HG03095 (cell line): Measurements from ENCODE around the gene GDPGP1.

Source experiments
- ATAC-seq: cut with Tn5 transposase; IDR thresholded peaks from one replicate; pipeline ENCODE4 v1.9.1; 2021; ENCODE audit warnings: moderate library complexity; ENCODE audit not compliant: unreplicated experiment

The GDPGP1 gene

GRCh38 chr15:90223441-90224165 is 10.4 kb upstream of the GDPGP1 start:
- no peak for ATAC-seq

GRCh38 chr15:90225047-90225446 is 9.0 kb upstream of the GDPGP1 start:
- no peak for ATAC-seq

DNA sequence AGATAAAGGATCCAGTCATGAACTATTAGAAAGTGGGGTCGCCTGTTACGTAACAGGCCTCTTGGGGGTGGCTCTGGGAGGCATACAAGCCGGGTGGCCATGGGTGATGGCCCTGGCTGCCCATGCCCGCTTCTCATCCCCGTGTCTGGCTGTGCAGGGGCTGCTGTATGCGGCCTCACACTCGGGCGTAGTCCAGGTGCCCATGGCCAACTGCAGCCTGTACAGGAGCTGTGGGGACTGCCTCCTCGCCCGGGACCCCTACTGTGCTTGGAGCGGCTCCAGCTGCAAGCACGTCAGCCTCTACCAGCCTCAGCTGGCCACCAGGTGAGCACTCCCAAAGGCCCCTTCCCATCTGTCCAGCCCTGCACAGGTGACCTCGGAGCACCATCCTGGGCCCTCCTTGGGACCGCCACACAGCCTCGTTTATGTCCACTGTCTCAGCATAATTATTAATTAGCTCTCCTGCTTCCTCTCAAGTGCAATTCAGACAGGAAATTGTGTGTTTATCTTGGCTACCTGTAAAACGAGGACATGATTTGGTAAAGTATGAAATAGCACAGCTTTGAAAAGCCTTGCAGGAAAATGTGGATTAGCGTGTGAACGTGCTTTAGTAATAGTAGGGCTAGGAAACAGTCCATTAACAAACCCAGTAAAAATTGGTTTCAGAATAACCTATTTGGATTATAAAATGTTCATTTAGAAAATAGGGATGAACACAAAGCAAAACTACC is 8.3 kb upstream of the GDPGP1 start:
- no peak for ATAC-seq

- ATAC-seq: no peak
Observed at GRCh38 chr15:90227336-90227735, 6.7 kb upstream of the GDPGP1 start.

DNA sequence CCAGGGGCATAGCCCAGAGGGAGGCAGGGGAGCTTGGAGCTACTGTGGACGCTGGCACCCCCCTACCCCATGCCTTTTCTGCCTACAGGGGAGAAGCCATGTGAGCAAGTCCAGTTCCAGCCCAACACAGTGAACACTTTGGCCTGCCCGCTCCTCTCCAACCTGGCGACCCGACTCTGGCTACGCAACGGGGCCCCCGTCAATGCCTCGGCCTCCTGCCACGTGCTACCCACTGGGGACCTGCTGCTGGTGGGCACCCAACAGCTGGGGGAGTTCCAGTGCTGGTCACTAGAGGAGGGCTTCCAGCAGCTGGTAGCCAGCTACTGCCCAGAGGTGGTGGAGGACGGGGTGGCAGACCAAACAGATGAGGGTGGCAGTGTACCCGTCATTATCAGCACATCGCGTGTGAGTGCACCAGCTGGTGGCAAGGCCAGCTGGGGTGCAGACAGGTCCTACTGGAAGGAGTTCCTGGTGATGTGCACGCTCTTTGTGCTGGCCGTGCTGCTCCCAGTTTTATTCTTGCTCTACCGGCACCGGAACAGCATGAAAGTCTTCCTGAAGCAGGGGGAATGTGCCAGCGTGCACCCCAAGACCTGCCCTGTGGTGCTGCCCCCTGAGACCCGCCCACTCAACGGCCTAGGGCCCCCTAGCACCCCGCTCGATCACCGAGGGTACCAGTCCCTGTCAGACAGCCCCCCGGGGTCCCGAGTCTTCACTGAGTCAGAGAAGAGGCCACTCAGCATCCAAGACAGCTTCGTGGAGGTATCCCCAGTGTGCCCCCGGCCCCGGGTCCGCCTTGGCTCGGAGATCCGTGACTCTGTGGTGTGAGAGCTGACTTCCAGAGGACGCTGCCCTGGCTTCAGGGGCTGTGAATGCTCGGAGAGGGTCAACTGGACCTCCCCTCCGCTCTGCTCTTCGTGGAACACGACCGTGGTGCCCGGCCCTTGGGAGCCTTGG is 5.9 kb upstream of the GDPGP1 start:
- no peak for ATAC-seq

DNA sequence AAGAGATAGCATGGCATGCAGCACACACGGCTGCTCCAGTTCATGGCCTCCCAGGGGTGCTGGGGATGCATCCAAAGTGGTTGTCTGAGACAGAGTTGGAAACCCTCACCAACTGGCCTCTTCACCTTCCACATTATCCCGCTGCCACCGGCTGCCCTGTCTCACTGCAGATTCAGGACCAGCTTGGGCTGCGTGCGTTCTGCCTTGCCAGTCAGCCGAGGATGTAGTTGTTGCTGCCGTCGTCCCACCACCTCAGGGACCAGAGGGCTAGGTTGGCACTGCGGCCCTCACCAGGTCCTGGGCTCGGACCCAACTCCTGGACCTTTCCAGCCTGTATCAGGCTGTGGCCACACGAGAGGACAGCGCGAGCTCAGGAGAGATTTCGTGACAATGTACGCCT is 5.0 kb upstream of the GDPGP1 start:
- no peak for ATAC-seq

DNA sequence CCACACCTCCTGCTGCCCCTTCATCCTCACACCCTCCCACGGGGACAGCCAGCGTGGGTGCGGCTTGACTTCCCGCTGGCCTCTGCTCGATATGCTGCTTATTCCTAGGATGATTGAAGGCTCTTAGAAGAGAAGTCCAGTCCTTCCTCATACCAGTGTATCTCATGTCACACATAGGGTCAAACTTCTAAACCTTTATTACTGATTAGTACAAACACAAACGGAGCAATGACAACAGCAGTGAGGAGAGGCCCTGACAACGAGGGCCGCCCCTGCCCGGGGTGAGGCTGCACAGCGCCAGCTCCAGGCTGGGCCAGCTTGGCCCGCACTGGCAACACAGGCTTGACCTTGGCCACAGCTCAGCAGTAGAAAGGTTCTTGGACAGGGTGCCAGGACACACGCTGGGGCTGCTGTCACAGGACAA is 3.9 kb upstream of the GDPGP1 start:
- no peak for ATAC-seq

DNA sequence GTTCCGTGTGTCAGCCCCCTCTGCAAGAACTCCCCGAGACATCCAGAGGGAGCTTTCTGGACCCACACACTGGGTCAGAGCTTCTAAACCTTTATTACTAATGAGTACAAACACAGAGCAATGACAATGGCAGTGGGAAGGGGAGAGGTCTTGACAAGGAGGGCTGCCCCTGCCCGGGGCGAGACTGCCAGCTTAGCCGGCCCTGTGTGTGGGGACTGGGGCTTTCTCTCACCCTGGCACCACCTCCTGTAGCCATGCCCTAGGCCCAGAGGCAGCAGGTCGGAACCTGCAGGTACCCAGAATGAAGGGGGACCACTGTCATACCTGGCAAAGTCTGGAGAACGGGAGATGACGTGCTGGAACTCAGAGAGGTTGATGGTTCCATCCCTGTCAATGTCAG is 3.4 kb upstream of the GDPGP1 start:
- no peak for ATAC-seq

DNA sequence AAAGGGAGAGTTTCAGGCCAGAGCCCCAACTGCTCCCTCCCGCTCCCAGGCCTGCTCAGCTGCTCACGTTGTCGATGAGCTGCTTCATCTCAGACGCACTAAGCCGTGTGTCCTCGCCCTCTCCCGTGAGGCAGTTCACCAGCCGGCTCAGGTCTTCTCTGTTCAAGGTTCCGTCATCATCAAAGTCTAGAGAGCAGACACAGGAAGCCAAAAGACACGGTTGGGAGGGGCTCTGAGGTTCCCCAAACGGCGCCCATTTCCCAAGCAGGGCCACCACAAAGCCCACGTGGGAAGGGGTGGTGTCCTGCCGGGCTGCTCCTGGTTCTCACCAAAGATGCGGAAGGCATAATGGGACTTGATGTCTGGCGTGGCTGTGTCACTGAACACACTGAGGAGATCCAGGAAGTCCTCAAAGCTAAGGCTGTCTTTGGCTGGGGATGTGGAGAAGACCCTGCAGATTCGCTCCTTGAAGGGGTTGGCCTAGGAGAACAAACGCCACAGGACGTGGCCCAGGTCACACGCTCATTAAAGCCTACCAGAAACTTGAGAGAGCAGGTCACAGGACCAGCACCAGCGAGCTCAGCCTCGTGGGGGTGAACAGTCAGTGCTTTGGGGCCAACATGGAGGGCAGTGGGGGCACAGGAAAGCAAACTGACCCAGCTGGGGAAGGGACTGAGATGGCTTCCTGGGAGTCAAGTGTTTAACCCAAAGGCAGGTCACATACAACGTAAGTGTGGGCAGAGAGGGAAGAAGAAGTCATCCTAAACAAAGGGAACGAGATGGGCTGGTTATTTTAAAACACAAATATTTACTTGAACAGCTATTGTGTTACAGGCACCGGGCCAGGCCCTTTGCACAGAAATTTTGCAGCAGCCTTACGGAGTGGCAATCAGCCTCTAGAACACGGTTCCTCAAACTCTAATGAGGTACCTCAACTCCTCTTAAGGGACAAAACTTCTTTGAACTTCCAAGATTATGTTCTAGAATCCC is 2.7 kb upstream of the GDPGP1 start:
- ATAC-seq: no peak

- ATAC-seq: no peak
Observed at GRCh38 chr15:90232196-90232595, 1.8 kb upstream of the GDPGP1 start.

DNA sequence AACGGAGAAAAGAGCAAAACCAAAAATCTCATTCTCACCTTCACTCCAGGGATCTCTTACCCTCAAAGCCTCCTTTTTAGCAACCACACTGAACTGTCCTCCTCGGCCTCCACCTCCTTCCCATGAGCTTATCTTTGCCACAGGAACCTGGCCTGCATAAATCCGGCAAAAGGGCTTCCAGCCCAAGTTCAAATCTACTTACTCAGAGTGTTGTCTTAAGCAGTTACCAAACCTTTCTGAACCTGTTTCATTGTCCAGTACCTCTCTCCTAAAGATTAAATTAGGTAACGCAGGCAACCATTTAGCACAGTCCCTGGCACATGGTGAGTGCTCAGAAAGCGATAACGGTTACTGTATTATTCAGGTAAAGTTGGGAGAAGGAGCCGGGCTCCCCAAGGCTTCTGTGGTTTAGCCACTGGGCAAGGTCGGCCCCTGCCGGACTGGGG is 1.0 kb upstream of the GDPGP1 start:
- ATAC-seq: no peak

- peak; percentile 81 for ATAC-seq
Observed at GRCh38 chr15:90233387-90234095, 468 bp upstream of the GDPGP1 start, which contains the start of gene CIB1. Gene CIB1 (minus strand): TSS chr15:90233941. CDS start chr15:90233885, 56 bp downstream.

DNA sequence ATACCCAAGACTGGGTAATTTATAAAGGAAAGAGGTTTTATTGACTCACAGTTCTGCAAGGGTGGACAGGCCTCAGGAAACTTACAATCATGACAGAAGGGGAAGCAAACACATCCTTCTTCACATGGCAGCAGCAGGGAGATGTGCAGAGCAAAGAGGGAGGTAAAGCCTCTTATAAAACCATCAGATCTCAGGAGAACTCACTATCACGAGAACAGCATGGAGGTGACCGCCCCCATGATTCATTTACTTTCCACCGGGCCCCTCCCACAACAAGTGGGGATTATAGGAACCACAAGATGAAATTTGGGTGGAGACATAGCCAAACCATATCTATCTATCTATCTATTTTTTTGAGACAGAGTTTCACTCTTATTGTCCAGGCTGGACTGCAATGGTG is 5.4 kb downstream of the GDPGP1 start:
- no peak for ATAC-seq

DNA sequence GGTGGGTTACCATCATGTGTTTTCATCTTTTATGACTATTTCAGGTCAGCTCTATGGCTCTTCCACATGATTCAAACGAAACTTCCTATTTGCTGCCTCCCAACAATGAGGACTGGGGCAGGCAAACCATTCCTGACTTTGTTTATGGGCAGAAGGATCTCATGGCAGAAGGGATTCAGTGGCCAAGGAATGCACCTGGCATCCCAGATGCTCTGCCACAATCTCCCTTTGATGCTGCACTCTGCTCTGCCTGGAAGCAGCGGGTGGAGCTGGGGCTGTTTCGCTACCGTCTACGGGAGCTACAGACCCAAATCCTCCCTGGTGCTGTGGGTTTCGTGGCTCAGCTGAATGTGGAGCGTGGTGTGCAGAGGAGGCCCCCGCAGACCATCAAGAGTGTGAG is 6.8 kb downstream of the GDPGP1 start:
- ATAC-seq: no peak

DNA sequence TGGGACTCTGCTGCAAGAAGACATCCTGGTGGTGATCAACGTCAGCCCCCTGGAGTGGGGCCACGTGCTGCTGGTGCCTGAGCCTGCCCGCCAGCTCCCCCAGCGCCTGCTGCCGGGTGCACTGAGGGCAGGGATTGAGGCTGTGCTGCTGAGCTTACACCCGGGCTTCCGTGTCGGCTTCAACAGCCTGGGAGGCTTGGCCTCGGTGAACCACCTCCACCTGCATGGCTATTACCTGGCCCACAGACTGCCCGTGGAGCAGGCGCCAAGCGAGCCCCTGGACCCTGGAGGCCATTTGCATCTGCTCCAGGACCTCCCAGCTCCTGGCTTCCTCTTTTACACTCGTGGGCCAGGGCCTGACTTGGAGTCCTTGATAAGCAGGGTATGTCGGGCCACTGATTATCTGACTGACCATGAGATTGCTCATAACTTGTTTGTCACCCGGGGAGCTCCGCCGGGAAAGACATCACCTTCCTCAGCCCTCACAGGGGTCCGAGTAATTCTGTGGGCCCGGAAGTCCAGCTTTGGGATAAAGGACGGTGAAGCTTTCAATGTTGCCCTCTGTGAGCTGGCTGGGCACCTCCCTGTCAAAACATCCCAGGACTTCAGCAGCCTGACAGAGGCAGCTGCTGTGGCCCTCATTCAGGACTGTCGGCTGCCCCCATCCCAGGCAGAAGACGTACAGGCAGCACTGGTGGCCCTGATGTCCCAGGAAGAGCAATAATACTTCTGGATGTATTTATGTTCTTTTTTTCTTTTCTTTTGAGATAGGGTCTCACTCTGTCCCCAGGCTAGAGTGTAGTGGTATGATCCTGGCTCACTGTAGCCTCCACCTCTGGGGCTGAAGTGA is 7.6 kb downstream of the GDPGP1 start:
- ATAC-seq: no peak

- ATAC-seq: no peak
Observed at GRCh38 chr15:90243943-90244639, 10.1 kb downstream of the GDPGP1 start.

DNA sequence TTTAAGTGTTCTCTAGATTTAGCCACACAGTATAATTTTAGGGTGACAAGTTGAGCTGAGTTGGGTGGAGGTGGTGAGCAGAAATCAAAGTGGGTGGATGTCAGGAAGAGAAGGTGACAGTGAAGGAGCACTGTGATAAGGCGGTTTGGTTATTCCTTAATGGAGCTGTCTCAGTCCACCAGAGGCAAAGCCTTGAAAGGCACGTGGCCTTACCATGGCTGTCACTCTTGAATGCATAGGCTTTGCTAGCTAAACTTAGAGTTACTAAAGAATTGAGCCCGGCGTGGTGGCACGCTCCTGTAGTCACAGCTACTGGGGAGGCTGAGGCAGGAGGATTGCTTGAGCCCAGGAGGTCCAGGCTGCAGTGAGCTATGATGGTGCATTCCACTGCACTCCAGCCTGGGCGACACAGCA is 14.8 kb downstream of the GDPGP1 start:
- ATAC-seq: no peak
